GM21367 (cell line): ENCODE results near the gene GTF3C4.

Source experiments
- ATAC-seq: cut with Tn5 transposase; IDR thresholded peaks from one replicate; pipeline ENCODE4 v1.9.1; 2021; ENCODE audit not compliant: unreplicated experiment

Gene GTF3C4

GRCh38 chr9:132647806-132648205 lies 22.5 kb upstream of the GTF3C4 start:
- ATAC-seq, result no peak

DNA sequence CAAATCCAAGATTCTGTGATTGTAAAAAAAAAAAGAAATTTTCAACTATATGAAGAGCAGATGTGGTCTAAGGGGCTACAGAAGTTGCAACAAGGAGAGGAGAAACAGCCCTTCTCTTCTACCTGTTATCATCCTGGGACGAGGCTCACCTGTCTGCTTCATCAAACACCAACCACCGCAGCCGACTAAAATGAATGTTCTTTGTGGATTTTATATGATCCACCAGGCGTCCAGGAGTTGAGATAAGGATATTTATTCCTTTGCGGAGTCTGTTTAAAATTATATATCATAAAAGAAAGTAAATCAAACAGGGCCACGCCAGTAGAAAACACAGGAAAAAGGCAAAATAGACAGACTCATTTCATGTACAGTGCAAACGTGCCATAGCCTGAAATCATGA lies 22.0 kb upstream of the GTF3C4 start:
- ATAC-seq, result no peak

DNA sequence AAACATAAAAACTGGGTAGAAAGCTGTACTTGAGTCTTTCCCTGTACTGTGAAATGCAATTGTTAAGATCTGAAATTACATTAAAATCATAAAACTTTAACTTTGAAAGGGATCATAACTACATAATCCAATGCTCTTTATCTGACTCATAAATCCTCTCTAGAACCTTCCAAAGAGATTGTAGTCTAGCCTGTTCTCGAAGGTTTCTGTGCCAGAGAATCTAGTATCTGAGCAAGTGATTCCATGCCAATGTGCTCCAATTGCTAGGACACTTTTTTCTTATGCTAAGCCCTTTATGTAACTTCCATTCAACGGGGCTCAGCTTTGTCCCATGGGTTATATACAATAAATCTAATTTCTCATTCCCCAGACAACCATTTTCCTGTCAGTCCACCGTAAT lies 21.6 kb upstream of the GTF3C4 start:
- ATAC-seq, result no peak

DNA sequence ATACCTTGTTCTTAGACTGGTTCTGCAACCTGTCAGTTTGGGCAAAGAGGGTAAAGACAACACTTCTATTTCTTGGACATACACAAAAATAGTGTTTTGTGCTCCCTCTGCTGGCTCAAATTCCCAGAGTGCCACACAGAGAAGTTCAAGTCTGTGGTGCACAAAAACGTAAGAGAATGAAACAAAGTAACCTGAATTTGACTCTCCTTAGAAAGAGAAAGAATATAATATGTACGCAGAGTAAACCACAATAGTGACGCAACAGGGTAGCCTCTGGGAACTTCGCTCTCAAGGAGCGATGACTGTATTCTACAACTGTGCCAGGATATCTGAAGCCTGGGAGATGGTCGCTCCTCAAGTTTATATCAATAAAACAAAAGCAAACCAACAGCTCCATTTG lies 19.0 kb upstream of the GTF3C4 start:
- ATAC-seq, result no peak

- ATAC-seq, result no peak
These were observed 14.0 kb upstream of the GTF3C4 start for GRCh38 chr9:132656299-132656698.

DNA sequence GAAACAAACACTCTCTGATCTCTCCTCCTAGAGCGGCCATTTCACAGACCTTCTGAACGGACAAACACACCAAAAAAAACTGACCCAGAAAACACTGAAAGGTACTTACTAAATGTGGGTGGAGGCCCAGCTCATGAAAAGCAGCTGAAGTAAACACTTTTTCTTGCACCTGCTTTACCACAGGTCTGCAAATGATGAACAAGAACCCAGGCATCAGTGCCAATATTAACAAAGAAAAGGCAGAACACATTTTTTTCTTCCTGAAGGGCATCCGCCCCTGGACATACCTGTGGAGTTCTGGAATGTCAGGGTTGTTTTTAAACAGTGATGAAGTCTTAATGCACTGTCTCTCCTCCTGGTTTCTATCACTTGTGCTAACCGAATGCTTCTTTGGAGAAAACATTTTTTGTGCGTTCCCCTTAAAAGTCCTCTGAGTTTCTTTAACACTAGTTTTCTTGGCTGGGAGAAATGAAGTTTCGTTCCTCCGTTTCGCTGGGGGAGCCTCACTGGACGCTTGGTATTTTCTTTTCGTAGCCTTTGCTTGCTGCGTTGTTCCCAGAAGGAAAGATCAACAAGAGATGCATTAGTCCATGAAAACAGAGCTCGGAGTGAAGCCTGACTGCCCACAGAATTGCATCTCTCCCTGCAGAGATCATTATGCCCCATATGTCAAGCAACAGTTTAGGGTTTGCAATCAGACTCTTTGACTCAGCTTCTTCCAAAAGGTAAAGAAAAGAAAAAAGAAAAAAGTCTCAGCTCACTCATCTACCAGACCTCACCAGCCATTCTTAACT lies 7.9 kb upstream of the GTF3C4 start:
- no peak for ATAC-seq

DNA sequence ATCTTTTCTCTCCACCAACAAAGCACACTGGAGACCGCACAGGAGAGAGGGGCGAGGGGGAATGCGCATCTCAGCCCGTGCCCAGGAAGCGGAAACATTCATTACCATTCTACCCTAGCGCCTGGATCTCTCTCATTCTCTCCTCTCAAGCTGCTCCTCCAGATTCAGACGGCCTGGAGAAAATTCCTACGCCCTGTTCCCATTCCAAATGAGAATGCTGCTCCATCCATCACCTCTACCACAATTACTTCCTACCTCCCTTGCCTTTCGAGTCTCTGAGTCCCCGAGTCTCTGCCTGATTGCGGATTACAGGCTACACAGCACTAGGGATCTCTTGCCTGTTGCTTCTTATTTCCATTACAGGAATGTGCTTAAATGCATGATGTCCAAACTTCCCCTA lies 7.1 kb upstream of the GTF3C4 start:
- ATAC-seq, result no peak

GRCh38 chr9:132663851-132664250 lies 6.4 kb upstream of the GTF3C4 start:
- no peak for ATAC-seq

- ATAC-seq, result no peak
These were observed 956 bp upstream of the GTF3C4 start for GRCh38 chr9:132669319-132669697.

DNA sequence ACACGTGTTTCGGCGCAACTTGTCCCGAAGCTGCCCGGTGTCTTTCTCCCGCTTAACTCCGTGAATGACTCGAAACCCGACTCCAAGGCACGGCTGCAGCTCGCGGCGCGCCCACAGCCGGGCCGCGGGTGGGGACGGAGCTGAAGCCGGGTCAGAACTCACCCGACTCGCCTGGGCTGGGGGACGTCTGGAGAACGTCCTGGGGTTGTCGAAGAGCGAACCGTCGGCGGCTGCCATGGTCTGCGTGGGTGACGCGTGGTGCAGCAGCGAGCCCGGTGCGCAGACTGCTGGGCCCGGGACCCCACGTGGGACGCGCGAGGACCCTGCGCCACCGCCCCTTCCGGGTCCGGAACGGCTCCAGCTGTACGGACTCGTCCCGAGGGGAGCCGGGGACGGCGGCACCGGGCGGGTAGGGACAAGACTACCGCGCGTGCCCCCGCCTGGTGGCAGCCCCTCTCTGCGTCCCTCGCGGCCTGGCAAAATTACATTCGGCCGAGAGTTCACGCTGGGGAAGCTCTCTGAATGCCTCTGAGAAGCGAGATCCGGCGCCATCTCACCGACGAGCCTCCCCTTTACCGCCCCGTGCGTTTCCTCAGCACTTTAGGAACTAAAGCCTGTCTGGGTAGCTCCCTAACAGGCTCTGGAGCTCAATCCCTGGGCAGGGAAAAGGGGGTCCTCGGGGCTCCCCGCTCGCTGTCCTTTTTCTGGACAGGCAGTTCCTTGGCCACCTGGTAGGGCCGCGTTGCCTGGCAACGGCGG lies 387 bp upstream of the GTF3C4 start, which contains the start of gene DDX31:
Gene DDX31, minus strand, starts transcription at position 286 of the 759 bp plus-strand sequence. Its CDS starts 49 bp downstream, at position 237.
- ATAC-seq, result peak; percentile 70

GRCh38 chr9:132671620-132672412 lies 1.6 kb downstream of the GTF3C4 start:
- ATAC-seq, result no peak

DNA sequence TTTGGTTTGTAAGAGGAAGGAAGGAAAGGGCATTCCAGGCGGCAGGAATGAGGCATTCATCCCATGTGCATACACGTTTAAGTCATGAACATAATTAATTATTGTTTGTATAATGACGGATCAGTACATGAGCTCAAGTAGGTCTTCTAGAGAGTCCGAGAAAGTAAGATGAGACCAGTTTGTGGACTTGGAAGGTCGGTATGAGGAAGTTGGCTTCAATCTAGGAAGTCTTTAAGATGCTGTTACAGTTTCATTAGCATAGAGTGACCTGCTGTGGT lies 2.1 kb downstream of the GTF3C4 start:
- no peak for ATAC-seq

- ATAC-seq, result no peak
These were observed 3.1 kb downstream of the GTF3C4 start for GRCh38 chr9:132673355-132673754.

DNA sequence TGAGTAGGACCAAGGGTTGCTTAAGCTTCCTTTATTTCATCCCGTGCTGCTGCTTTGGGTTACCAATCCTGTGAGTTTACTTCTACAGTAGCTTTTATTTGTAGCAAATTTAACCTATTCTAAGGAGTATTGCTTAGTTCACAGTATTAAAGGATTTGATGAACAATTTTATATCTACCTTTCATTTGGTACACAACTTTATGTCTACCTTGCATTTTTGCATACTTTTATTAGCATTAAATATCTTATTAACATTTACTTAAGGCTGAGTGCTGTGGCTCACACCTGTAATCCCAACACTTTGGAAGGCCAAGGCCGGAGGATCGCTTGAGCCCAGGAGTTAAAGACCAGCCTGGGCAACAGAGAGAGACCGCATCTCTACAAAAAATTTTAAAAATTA lies 4.2 kb downstream of the GTF3C4 start:
- no peak for ATAC-seq

- ATAC-seq, result no peak
These were observed 7.7 kb downstream of the GTF3C4 start for GRCh38 chr9:132677976-132678375.

GRCh38 chr9:132679946-132680625 lies 9.8 kb downstream of the GTF3C4 start:
- no peak for ATAC-seq

- ATAC-seq, result no peak
These were observed 11.3 kb downstream of the GTF3C4 start for GRCh38 chr9:132681561-132681960.

- ATAC-seq, result no peak
These were observed 13.6 kb downstream of the GTF3C4 start for GRCh38 chr9:132683873-132684272.

DNA sequence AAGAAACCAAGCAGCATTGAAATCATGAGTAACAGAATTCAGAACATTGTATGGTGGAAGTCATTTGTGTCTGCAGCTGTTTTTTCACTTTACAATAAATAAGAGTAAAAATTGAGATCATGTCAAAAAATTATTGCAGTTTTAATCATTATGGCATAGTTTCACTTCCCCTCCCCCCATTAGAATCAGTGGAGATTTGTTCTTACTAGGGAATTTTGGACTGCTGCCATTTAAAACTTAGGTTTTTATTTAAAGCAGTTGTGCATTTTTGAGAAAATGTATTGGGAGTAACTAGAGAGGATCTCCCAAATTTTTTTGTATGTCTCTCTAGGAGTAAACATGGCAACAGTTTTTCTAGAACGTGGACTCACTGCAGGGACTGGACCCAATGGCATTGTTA lies 20.4 kb downstream of the GTF3C4 start:
- no peak for ATAC-seq

- no peak for ATAC-seq
These were observed 23.9 kb downstream of the GTF3C4 start for GRCh38 chr9:132694144-132694543.

DNA sequence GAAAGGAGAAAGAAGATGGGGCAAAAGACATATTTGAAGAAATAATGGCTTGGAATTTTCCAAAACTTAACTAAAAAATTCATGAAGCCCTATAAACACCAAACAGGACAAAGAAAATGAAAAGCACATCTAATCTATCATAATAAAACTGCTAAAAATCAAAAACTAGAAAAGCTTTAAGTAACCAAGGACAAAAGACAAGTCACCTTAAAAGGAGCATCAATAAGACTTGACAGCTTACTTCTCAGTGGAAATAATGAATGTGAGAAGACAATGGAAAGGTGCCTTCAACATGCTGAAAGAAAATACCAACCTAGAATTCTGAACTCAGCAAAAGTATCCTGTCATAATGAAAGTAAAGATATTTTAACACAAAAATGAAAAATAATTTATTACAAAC lies 27.0 kb downstream of the GTF3C4 start:
- ATAC-seq, result no peak
